ENCODE results near the gene CNDP1. TPM values are rescaled to one million over a fixed set of nuclear protein-coding genes. Genes with fewer than 3 reads are reported as not detected.

The CNDP1 gene
- total RNA-seq, 2 experiments from 2014 or later: not detected

GRCh38 chr18:74609535-74609934, 75.2 kb downstream of the CNDP1 start:
- Mint-ChIP-seq H3K27me3 (no peaks in the 10 kb centered on the region), H3K9me3 (no peaks in the 10 kb centered on the region), H3K36me3 (ENCODE audit: low read depth) (peaks cover 5% of the 10 kb centered on the region), H3K4me1 (ENCODE audit: low read depth) (peaks cover 21% of the 10 kb centered on the region), H3K27ac (no peak overlapping the region), H3K4me3 (no peak overlapping the region)
- ChIA-PET CTCF (interaction anchor here (1.9 kb wide), 1 partner anchor 10 kb away, joined by 5 read pairs; no protein-coding TSS in a partner anchor), POLR2A (interaction anchor here (0.7 to 1.1 kb wide), 2 partner anchors 11 to 14 kb away, joined by 3 to 4 read pairs; partner anchors contain the start of gene ZNF407)
- no peak for TF ChIP-seq CTCF (IDR thresholded peaks at IDR 0.05)
- intact Hi-C loops (cut with micrococcal nuclease): no loop called here
- ATAC-seq (peak; percentile 53), DNase-seq (no peak)

- ChIA-PET CTCF (interaction anchor here (1.9 kb wide), 1 partner anchor 11 kb away, joined by 5 read pairs; no protein-coding TSS in a partner anchor), POLR2A (interaction anchor here (0.7 to 1.1 kb wide), 2 partner anchors 12 to 14 kb away, joined by 3 to 4 read pairs; partner anchors contain the start of gene ZNF407)
- no peak for TF ChIP-seq CTCF (IDR thresholded peaks at IDR 0.05)
- intact Hi-C loops (cut with micrococcal nuclease): no loop called here
- H3K36me3 Mint-ChIP-seq (ENCODE audit: low read depth): peaks cover 5% of the 10 kb centered on the region
- ATAC-seq (no peak), DNase-seq (no peak)
- H3K27me3 Mint-ChIP-seq: no peaks in the 10 kb centered on the region
- no peaks in the 10 kb centered on the region for H3K9me3 Mint-ChIP-seq
- no peak overlapping the region for H3K27ac Mint-ChIP-seq
- no peak overlapping the region for H3K4me3 Mint-ChIP-seq
- H3K4me1 Mint-ChIP-seq (ENCODE audit: low read depth): peaks cover 21% of the 10 kb centered on the region
Measured at GRCh38 chr18:74610051-74610615, 75.8 kb downstream of the CNDP1 start.

GRCh38 chr18:74610860-74611259, 76.6 kb downstream of the CNDP1 start:
- CTCF ChIA-PET: interaction anchor here (1.9 kb wide), 1 partner anchor 11 kb away, joined by 5 read pairs; no protein-coding TSS in a partner anchor
- intact Hi-C loops (cut with micrococcal nuclease): no loop called here
- H3K27me3 Mint-ChIP-seq: no peaks in the 10 kb centered on the region

GRCh38 chr18:74611765-74612164, 77.5 kb downstream of the CNDP1 start:
- no peak overlapping the region for H3K27ac Mint-ChIP-seq
- H3K4me1 Mint-ChIP-seq (ENCODE audit: low read depth): peaks cover 21% of the 10 kb centered on the region
- ATAC-seq (no peak), DNase-seq (no peak)
- ChIA-PET CTCF (no interaction called here), POLR2A (interaction anchor here (0.6 to 1.8 kb wide), 2 partner anchors 12 to 13 kb away, joined by 3 to 5 read pairs; no protein-coding TSS in a partner anchor)
- no peaks in the 10 kb centered on the region for H3K9me3 Mint-ChIP-seq
- no peak overlapping the region for H3K4me3 Mint-ChIP-seq
- no peak for TF ChIP-seq CTCF (IDR thresholded peaks at IDR 0.05)
- H3K27me3 Mint-ChIP-seq: no peaks in the 10 kb centered on the region
- H3K36me3 Mint-ChIP-seq (ENCODE audit: low read depth): peaks cover 5% of the 10 kb centered on the region
- intact Hi-C loops (cut with micrococcal nuclease): no loop called here

More at GRCh38 chr18:74610860-74611259, 76.6 kb downstream of the CNDP1 start:
- ATAC-seq (no peak), DNase-seq (no peak)
- Mint-ChIP-seq H3K27ac (no peak overlapping the region), H3K36me3 (ENCODE audit: low read depth) (peaks cover 5% of the 10 kb centered on the region), H3K4me3 (no peak overlapping the region), H3K4me1 (ENCODE audit: low read depth) (peaks cover 21% of the 10 kb centered on the region), H3K9me3 (no peaks in the 10 kb centered on the region)
- TF ChIP-seq CTCF (IDR thresholded peaks at IDR 0.05): no peak
- POLR2A ChIA-PET: interaction anchor here (0.6 to 1.8 kb wide), 2 partner anchors 11 to 12 kb away, joined by 3 to 5 read pairs; no protein-coding TSS in a partner anchor

GRCh38 chr18:74613381-74613780, 79.1 kb downstream of the CNDP1 start:
- no peak overlapping the region for H3K27ac Mint-ChIP-seq
- H3K36me3 Mint-ChIP-seq (ENCODE audit: low read depth): peaks cover 5% of the 10 kb centered on the region
- ChIA-PET CTCF (no interaction called here), POLR2A (no interaction called here)
- H3K4me3 Mint-ChIP-seq: no peak overlapping the region
- DNase-seq (no peak), ATAC-seq (no peak)
- H3K4me1 Mint-ChIP-seq (ENCODE audit: low read depth): peaks cover 21% of the 10 kb centered on the region
- no peaks in the 10 kb centered on the region for H3K27me3 Mint-ChIP-seq
- intact Hi-C loops (cut with micrococcal nuclease): no loop called here
- H3K9me3 Mint-ChIP-seq: no peaks in the 10 kb centered on the region
- TF ChIP-seq CTCF (IDR thresholded peaks at IDR 0.05): no peak
